Brain microvascular endothelial cell (primary cell): ENCODE data around the gene HERPUD2.

Experiments
- DNase-seq: peaks from one replicate; pipeline ENCODE4 v3.0.0-alpha.2; 2020
- H3K27ac ChIP-seq: fragments of 250-450 bp; sonication (Bioruptor Pico); 2 replicates; pipeline ENCODE4 v1.5.1; 2020; ENCODE audit warnings: mild to moderate bottlenecking, moderate library complexity
- H3K27me3 ChIP-seq: fragments of 250-450 bp; sonication (Bioruptor Pico); replicated peaks from 2 replicates; pipeline ENCODE4 v1.5.1; 2020; ENCODE audit warnings: mild to moderate bottlenecking
- H3K36me3 ChIP-seq: fragments of 250-450 bp; sonication (Bioruptor Pico); replicated peaks from 2 replicates; pipeline ENCODE4 v1.5.1; 2020; ENCODE audit warnings: mild to moderate bottlenecking
- H3K4me3 ChIP-seq: 2 replicates; pipeline ENCODE4 v1.5.1; 2011; ENCODE audit warnings: low read depth, mild to moderate bottlenecking, control low read depth, low read length, moderate library complexity
- in situ Hi-C: cut with HindIII; loops from 2 replicates; pipeline ENCODE4 v1.10.0; 2017; ENCODE audit warnings: low sequenced_read_pairs, low pct_ligation_motif_present
- TF ChIP-seq, protein P1 (sequence below): IDR thresholded peaks from 2 replicates; pipeline ENCODE4 v1.5.1; 2011; ENCODE audit warnings: low read depth, mild to moderate bottlenecking, moderate library complexity, low read length, control low read depth, inconsistent platforms; ENCODE audit errors: missing control alignments

HERPUD2 gene

DNA sequence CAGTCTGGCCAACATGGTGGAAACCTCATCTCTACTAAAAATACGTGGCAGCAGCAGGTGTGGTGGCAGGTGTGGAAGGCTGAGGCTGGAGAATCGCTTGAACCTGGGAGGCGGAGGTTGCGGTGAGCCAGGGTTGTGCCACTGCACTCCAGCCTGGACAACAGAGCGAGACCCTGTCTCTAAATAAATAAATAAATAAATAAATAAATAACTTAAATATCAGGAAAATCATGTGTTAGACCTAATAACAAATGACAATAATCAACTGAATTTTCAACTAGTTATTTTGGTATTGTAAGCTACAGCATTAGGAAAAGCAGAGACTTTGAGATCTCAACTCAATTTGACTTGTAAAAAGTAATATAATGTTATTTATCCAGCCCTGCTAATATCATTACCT is 9.2 kb downstream of the HERPUD2 start:
- TF ChIP-seq, protein P1, sequence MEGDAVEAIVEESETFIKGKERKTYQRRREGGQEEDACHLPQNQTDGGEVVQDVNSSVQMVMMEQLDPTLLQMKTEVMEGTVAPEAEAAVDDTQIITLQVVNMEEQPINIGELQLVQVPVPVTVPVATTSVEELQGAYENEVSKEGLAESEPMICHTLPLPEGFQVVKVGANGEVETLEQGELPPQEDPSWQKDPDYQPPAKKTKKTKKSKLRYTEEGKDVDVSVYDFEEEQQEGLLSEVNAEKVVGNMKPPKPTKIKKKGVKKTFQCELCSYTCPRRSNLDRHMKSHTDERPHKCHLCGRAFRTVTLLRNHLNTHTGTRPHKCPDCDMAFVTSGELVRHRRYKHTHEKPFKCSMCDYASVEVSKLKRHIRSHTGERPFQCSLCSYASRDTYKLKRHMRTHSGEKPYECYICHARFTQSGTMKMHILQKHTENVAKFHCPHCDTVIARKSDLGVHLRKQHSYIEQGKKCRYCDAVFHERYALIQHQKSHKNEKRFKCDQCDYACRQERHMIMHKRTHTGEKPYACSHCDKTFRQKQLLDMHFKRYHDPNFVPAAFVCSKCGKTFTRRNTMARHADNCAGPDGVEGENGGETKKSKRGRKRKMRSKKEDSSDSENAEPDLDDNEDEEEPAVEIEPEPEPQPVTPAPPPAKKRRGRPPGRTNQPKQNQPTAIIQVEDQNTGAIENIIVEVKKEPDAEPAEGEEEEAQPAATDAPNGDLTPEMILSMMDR = no peak
- no peaks in the 10 kb centered on the region for H3K27me3 ChIP-seq
- DNase-seq = no peak
- no peak overlapping the region for H3K27ac ChIP-seq
- in situ Hi-C loops = no loop called here
- no peaks in the 10 kb centered on the region for H3K36me3 ChIP-seq
- no peak overlapping the region for H3K4me3 ChIP-seq

DNA sequence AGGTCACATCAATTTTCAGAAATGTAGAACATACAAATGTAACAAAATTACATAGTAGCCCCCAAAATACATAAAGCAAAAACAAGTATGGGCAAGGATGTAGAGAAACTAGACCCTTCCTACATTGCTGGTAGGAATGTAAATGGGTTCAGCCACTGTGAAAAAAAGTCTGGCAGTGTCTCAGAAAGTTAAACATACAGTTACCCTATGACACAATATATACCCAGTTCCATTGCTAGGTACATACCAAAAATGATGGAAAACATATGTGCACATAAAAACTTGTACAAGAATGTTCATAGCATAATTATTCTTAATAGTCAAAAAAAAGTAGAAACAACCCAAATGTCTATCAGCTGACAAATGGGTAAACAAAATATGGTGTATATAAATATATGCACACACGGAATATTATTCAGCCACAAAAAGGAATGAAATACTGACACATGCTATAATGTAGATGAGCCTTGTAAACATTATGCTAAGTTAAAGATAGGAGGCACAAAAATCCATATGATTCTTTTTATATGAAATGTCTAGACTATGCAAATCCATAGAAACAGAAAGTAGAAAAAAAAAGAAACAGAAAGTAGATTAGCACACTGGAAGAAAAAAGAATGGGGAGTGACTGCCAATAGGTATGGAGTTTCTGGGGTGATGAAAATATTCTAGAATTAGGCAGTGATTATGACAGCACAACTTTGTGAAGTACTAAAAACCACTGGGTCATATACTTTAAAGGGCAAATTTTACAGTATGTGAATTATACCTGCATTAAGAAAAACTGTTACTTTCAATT is 13.5 kb downstream of the HERPUD2 start:
- in situ Hi-C loops = no loop called here
- Histone ChIP-seq H3K36me3 (no peaks in the 10 kb centered on the region), H3K4me3 (no peak overlapping the region), H3K27ac (no peak overlapping the region), H3K27me3 (no peaks in the 10 kb centered on the region)
- TF ChIP-seq, protein P1 = no peak
- no peak for DNase-seq

- TF ChIP-seq, protein P1 = no peak
- H3K36me3 ChIP-seq = no peaks in the 10 kb centered on the region
- no peak overlapping the region for H3K27ac ChIP-seq
- H3K27me3 ChIP-seq = no peaks in the 10 kb centered on the region
- H3K4me3 ChIP-seq = no peak overlapping the region
- no peak for DNase-seq
- in situ Hi-C loops = no loop called here
Observed at GRCh38 chr7:35680403-35681013, 14.4 kb downstream of the HERPUD2 start.

- TF ChIP-seq, protein P1 = no peak
- no peak for DNase-seq
- in situ Hi-C loops = no loop called here
- Histone ChIP-seq H3K36me3 (no peaks in the 10 kb centered on the region), H3K27me3 (no peaks in the 10 kb centered on the region), H3K27ac (no peak overlapping the region), H3K4me3 (no peak overlapping the region)
Observed at GRCh38 chr7:35677582-35678356, 17.2 kb downstream of the HERPUD2 start.

DNA sequence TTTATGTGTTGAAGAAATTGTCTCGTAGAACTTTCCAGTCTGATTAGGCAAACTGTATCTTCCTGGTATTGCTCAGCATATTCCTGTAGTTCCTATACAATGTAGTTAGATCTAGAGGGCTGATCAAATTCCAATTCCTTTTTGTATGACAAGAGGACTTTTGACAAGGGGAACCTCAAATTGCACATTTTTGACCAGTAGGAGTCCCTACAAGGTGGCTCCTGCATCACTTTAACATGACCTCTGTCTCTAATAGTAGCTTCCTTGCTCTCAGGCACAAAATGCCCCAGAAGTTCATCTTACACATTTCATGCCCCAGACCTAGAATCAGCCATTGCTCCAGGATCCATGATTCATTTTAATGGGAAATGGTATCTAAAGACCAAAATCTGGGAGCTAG is 18.7 kb downstream of the HERPUD2 start:
- Histone ChIP-seq H3K4me3 (no peak overlapping the region), H3K36me3 (no peaks in the 10 kb centered on the region), H3K27me3 (no peaks in the 10 kb centered on the region), H3K27ac (no peak overlapping the region)
- TF ChIP-seq, protein P1 = peak; percentile 3
- in situ Hi-C loops = no loop called here
- no peak for DNase-seq
